Keratinocyte (primary cell): ENCODE results near the gene TBCB. TPM values are rescaled to one million over a fixed set of nuclear protein-coding genes. Genes with fewer than 3 reads are reported as not detected.

ENCODE experiments used
- DNase-seq: peaks from one replicate; pipeline ENCODE4 v3.0.0-alpha.2; 2011; ENCODE audit warnings: low read depth, missing footprints, low spot score
- FAIRE-seq: peaks from 2 replicates; lab custom pipeline; 2011; peaks lifted over from hg19 to GRCh38; lab: Jason Lieb, UNC
- H2AFZ ChIP-seq: 2 replicates; pipeline ENCODE4 v1.6.0; 2012; ENCODE audit warnings: low read length, control low read depth, inconsistent platforms; ENCODE audit not compliant: control insufficient read depth
- H3K27ac ChIP-seq: 2 replicates; pipeline ENCODE4 v1.5.1; 2011; ENCODE audit warnings: low read length; ENCODE audit not compliant: control insufficient read depth, insufficient read depth
- H3K27me3 ChIP-seq: 3 replicates; pipeline ENCODE4 v1.6.0; 2011; ENCODE audit warnings: low read length; ENCODE audit not compliant: control insufficient read depth, insufficient read depth; ENCODE audit errors: extremely low read depth
- H3K36me3 ChIP-seq, 2 experiments: 2 replicates in 1 of 2; 3 replicates in 1 of 2; pipeline ENCODE4 v1.5.1; 2011; ENCODE audit warnings: low read length in 2 of 2, mild to moderate bottlenecking in 1 of 2; ENCODE audit not compliant: control insufficient read depth in 2 of 2, insufficient read depth in 2 of 2; ENCODE audit errors: extremely low read depth in 1 of 2
- H3K4me1 ChIP-seq: 3 replicates; pipeline ENCODE4 v1.5.1; 2011; ENCODE audit warnings: low read length; ENCODE audit not compliant: control insufficient read depth, insufficient read depth; ENCODE audit errors: extremely low read depth
- H3K4me2 ChIP-seq: 3 replicates; pipeline ENCODE4 v1.6.0; 2011; ENCODE audit warnings: low read depth, low read length; ENCODE audit not compliant: control insufficient read depth, insufficient read depth; ENCODE audit errors: extremely low read depth
- H3K4me3 ChIP-seq, 3 experiments: fragments of 200-600 bp in 1 of 3; sonication (generic) in 1 of 3; 2 replicates in 2 of 3; 3 replicates in 1 of 3; pipeline ENCODE4 v1.5.1; 2011 to 2016; ENCODE audit warnings: low read length in 3 of 3, mild to moderate bottlenecking in 3 of 3, control low read depth in 2 of 3, inconsistent platforms in 1 of 3, low read depth in 1 of 3, mixed read lengths in 1 of 3, mixed run types in 1 of 3, moderate library complexity in 1 of 3; ENCODE audit not compliant: control insufficient read depth in 2 of 3, insufficient read depth in 2 of 3; ENCODE audit errors: extremely low read depth in 1 of 3
- H3K79me2 ChIP-seq: 2 replicates; pipeline ENCODE4 v1.6.0; 2012; ENCODE audit warnings: low read length; ENCODE audit not compliant: control insufficient read depth, insufficient read depth
- H3K9ac ChIP-seq: 3 replicates; pipeline ENCODE4 v1.6.0; 2011; ENCODE audit warnings: low read length; ENCODE audit not compliant: control insufficient read depth, insufficient read depth; ENCODE audit errors: extremely low read depth
- H3K9me1 ChIP-seq: 3 replicates; pipeline ENCODE4 v1.6.0; 2011; ENCODE audit warnings: low read length; ENCODE audit not compliant: control insufficient read depth, insufficient read depth; ENCODE audit errors: extremely low read depth
- H3K9me3 ChIP-seq: 2 replicates; pipeline ENCODE4 v1.5.1; 2012; ENCODE audit warnings: low read depth, low read length; ENCODE audit not compliant: control insufficient read depth
- H4K20me1 ChIP-seq: 3 replicates; pipeline ENCODE4 v1.6.0; 2011; ENCODE audit warnings: low read length; ENCODE audit not compliant: control insufficient read depth, insufficient read depth; ENCODE audit errors: extremely low read depth
- EZH2 ChIP-seq: IDR thresholded peaks from one replicate; pipeline ENCODE4 v1.6.1; 2012; ENCODE audit warnings: inconsistent platforms, mild to moderate bottlenecking, low read length, moderate library complexity
- dilution Hi-C: fragments of 300-500 bp; cut with MboI; formaldehyde crosslinking; loops from one replicate; pipeline ENCODE4 v1.7.0; 2020; ENCODE audit warnings: low sequenced_read_pairs; ENCODE audit not compliant: extremely low pct_ligation_motif_present
- polyA plus RNA-seq, 5 experiments: library from polyadenylated mRNA; depleted of rRNA in 3 of 5; stranded (reverse) in 3 of 5; stranded (forward) in 1 of 5; unstranded in 1 of 5; fragments of >200 nt; gene quantifications; 1 replicate in 1 of 5; 2 replicates in 3 of 5; 3 replicates in 1 of 5; pipeline versions ENCODE4 v1.2.1 to v1.2.3, GENCODE V29; 2011 to 2012; ENCODE audit warnings: missing spikeins in 2 of 5, low read depth in 1 of 5, low replicate concordance in 1 of 5
- TF ChIP-seq, protein P1 (sequence below), 3 experiments: IDR thresholded peaks in 1 of 3; conservative IDR thresholded peaks in 1 of 3; optimal IDR thresholded peaks in 1 of 3; 2 replicates in 2 of 3; 3 replicates in 1 of 3; pipeline versions ENCODE3 to v1.5.1; 2011; ENCODE audit warnings: low read length in 3 of 3, mild to moderate bottlenecking in 3 of 3, moderate library complexity in 2 of 3, control low read depth in 1 of 3, inconsistent platforms in 1 of 3; ENCODE audit not compliant: insufficient read depth in 2 of 3; ENCODE audit errors: extremely low read depth in 1 of 3

Gene TBCB
- polyA plus RNA-seq, 1 donor (not counting 4 experiments of a cell fraction or from before 2014, with no cell fraction given) = 183 TPM

GRCh38 chr19:36072081-36072480, 43.2 kb upstream of the TBCB start:
- Histone ChIP-seq H2AFZ (no peak overlapping the region), H3K79me2 (no peaks in the 10 kb centered on the region), H4K20me1 (peaks cover 22% of the 10 kb centered on the region), H3K27me3 (no peaks in the 10 kb centered on the region), H3K4me2 (no peak overlapping the region), H3K4me1 (peaks cover 12% of the 10 kb centered on the region), H3K36me3 (peaks cover 0 to 13% of the 10 kb centered on the region in 2 experiments), H3K9me1 (peaks cover 2% of the 10 kb centered on the region), H3K9me3 (no peaks in the 10 kb centered on the region), H3K4me3 (no peak overlapping the region), H3K27ac (no peak overlapping the region), H3K9ac (no peak overlapping the region)
- dilution Hi-C loops = no loop called here
- FAIRE-seq = no peak
- no peak for DNase-seq
- TF ChIP-seq, protein P1, sequence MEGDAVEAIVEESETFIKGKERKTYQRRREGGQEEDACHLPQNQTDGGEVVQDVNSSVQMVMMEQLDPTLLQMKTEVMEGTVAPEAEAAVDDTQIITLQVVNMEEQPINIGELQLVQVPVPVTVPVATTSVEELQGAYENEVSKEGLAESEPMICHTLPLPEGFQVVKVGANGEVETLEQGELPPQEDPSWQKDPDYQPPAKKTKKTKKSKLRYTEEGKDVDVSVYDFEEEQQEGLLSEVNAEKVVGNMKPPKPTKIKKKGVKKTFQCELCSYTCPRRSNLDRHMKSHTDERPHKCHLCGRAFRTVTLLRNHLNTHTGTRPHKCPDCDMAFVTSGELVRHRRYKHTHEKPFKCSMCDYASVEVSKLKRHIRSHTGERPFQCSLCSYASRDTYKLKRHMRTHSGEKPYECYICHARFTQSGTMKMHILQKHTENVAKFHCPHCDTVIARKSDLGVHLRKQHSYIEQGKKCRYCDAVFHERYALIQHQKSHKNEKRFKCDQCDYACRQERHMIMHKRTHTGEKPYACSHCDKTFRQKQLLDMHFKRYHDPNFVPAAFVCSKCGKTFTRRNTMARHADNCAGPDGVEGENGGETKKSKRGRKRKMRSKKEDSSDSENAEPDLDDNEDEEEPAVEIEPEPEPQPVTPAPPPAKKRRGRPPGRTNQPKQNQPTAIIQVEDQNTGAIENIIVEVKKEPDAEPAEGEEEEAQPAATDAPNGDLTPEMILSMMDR (optimal IDR thresholded peaks at IDR 0.05 in 1 of 3, IDR thresholded peaks at IDR 0.05 in 1 of 3, conservative IDR thresholded peaks at IDR 0.05 in 1 of 3; ENCODE audit: extremely low read depth in 1 of 3, insufficient read depth in 2 of 3, low read length in 3 of 3) = no peak
- no peak for TF ChIP-seq EZH2

GRCh38 chr19:36073121-36073876, 42.0 kb upstream of the TBCB start:
- H3K9me3 ChIP-seq = no peaks in the 10 kb centered on the region
- H3K4me1 ChIP-seq = peaks cover 12% of the 10 kb centered on the region
- no peak overlapping the region for H3K4me2 ChIP-seq
- H3K4me3 ChIP-seq = no peak overlapping the region
- H3K9me1 ChIP-seq = peaks cover 2% of the 10 kb centered on the region
- dilution Hi-C loops = no loop called here
- H2AFZ ChIP-seq = no peak overlapping the region
- H3K9ac ChIP-seq = no peak overlapping the region
- DNase-seq (no peak), FAIRE-seq (no peak)
- no peaks in the 10 kb centered on the region for H3K79me2 ChIP-seq
- peaks cover 0 to 12% of the 10 kb centered on the region in 2 experiments for H3K36me3 ChIP-seq
- no peak for TF ChIP-seq EZH2
- TF ChIP-seq, protein P1 (optimal IDR thresholded peaks at IDR 0.05 in 1 of 3, IDR thresholded peaks at IDR 0.05 in 1 of 3, conservative IDR thresholded peaks at IDR 0.05 in 1 of 3; ENCODE audit: extremely low read depth in 1 of 3, insufficient read depth in 2 of 3, low read length in 3 of 3) = no peak
- no peak overlapping the region for H3K27ac ChIP-seq
- H4K20me1 ChIP-seq = peaks cover 19% of the 10 kb centered on the region
- no peaks in the 10 kb centered on the region for H3K27me3 ChIP-seq
